H9 (cell line): ENCODE data around the gene SGF29. TPM values are rescaled to one million over a fixed set of nuclear protein-coding genes. Genes with fewer than 3 reads are reported as not detected.

Source experiments
- DNase-seq: peaks from one replicate; pipeline ENCODE4 v3.0.0-alpha.2; 2017
- H2AFZ ChIP-seq: one replicate; pipeline ENCODE4 v1.6.1; 2013; ENCODE audit warnings: mild to moderate bottlenecking, low read length, control low read depth, moderate library complexity
- H2AK5ac ChIP-seq: 2 replicates; pipeline ENCODE4 v1.6.1; 2013; ENCODE audit warnings: low read length, control low read depth, mixed read lengths; ENCODE audit not compliant: insufficient read length
- H2BK120ac ChIP-seq: one replicate; pipeline ENCODE4 v1.6.1; 2013; ENCODE audit warnings: low read depth, mild to moderate bottlenecking, low read length, control low read depth, inconsistent platforms; ENCODE audit not compliant: poor library complexity, severe bottlenecking
- H2BK12ac ChIP-seq: 2 replicates; pipeline ENCODE4 v1.6.1; 2013; ENCODE audit warnings: low read length, control low read depth, mixed read lengths, low read depth; ENCODE audit not compliant: insufficient read length
- H2BK15ac ChIP-seq: 2 replicates; pipeline ENCODE4 v1.6.1; 2013; ENCODE audit warnings: low read depth, low read length, control low read depth
- H2BK20ac ChIP-seq: one replicate; pipeline ENCODE4 v1.6.1; 2013; ENCODE audit warnings: low read depth, mild to moderate bottlenecking, low read length, control low read depth, inconsistent platforms; ENCODE audit not compliant: poor library complexity, severe bottlenecking
- H2BK5ac ChIP-seq: 2 replicates; pipeline ENCODE4 v1.6.1; 2013; ENCODE audit warnings: low read length, control low read depth, mixed read lengths; ENCODE audit not compliant: insufficient read length
- H3K14ac ChIP-seq: 2 replicates; pipeline ENCODE4 v1.6.1; 2013; ENCODE audit warnings: low read length, control low read depth; ENCODE audit not compliant: insufficient read depth
- H3K18ac ChIP-seq: 2 replicates; pipeline ENCODE4 v1.6.1; 2013; ENCODE audit warnings: low read depth, mild to moderate bottlenecking, mixed read lengths, low read length, control low read depth; ENCODE audit not compliant: insufficient read length
- H3K23ac ChIP-seq: 2 replicates; pipeline ENCODE4 v1.6.1; 2013; ENCODE audit warnings: low read length, control low read depth, mixed read lengths, low read depth; ENCODE audit not compliant: insufficient read length
- H3K23me2 ChIP-seq: 2 replicates; pipeline ENCODE4 v1.6.1; 2013; ENCODE audit warnings: low read depth, mild to moderate bottlenecking, mixed read lengths, low read length, control low read depth; ENCODE audit not compliant: insufficient read length, poor library complexity, severe bottlenecking
- H3K27ac ChIP-seq: 2 replicates; pipeline ENCODE4 v1.5.1; 2013; ENCODE audit warnings: low read length, control low read depth, mixed read lengths, low read depth; ENCODE audit not compliant: insufficient read length
- H3K27me3 ChIP-seq: 2 replicates; pipeline ENCODE4 v1.6.1; 2013; ENCODE audit warnings: low read length, control low read depth, inconsistent platforms; ENCODE audit not compliant: insufficient read depth
- H3K4ac ChIP-seq: 2 replicates; pipeline ENCODE4 v1.6.1; 2013; ENCODE audit warnings: low read depth, mild to moderate bottlenecking, control low read depth, inconsistent platforms, low read length, moderate library complexity
- H3K4me1 ChIP-seq: 2 replicates; pipeline ENCODE4 v1.6.1; 2013; ENCODE audit warnings: low read length, control low read depth, inconsistent platforms; ENCODE audit not compliant: insufficient read depth
- H3K4me2 ChIP-seq: 2 replicates; pipeline ENCODE4 v1.6.1; 2013; ENCODE audit warnings: low read length, control low read depth, mixed read lengths; ENCODE audit not compliant: insufficient read length, insufficient read depth
- H3K56ac ChIP-seq: 2 replicates; pipeline ENCODE4 v1.6.1; 2013; ENCODE audit warnings: low read depth, mild to moderate bottlenecking, mixed read lengths, low read length, control low read depth; ENCODE audit not compliant: insufficient read length
- H3K79me1 ChIP-seq: 2 replicates; pipeline ENCODE4 v1.6.1; 2013; ENCODE audit warnings: low read depth, mild to moderate bottlenecking, moderate library complexity, low read length, control low read depth, inconsistent platforms; ENCODE audit not compliant: insufficient read depth, poor library complexity, severe bottlenecking
- H3K79me2 ChIP-seq: 2 replicates; pipeline ENCODE4 v1.6.1; 2013; ENCODE audit warnings: low read length, control low read depth, inconsistent platforms; ENCODE audit not compliant: insufficient read depth
- H3K9ac ChIP-seq: 2 replicates; pipeline ENCODE4 v1.6.1; 2013; ENCODE audit warnings: low read length, control low read depth, mixed read lengths; ENCODE audit not compliant: insufficient read length; ENCODE audit errors: extremely low read depth
- H3K9me3 ChIP-seq: one replicate; pipeline ENCODE4 v1.6.1; 2013; ENCODE audit warnings: low read depth, low read length, inconsistent platforms; ENCODE audit not compliant: control insufficient read depth
- H3T11ph ChIP-seq: one replicate; pipeline ENCODE4 v1.6.1; 2013; ENCODE audit warnings: mild to moderate bottlenecking, low read length, control low read depth, inconsistent platforms
- H4K20me1 ChIP-seq: one replicate; pipeline ENCODE4 v1.6.1; 2013; ENCODE audit not compliant: control insufficient read depth, insufficient read length, insufficient read depth
- H4K5ac ChIP-seq: 2 replicates; pipeline ENCODE4 v1.6.1; 2013; ENCODE audit warnings: low read depth, mild to moderate bottlenecking, mixed read lengths, low read length, control low read depth; ENCODE audit not compliant: insufficient read length
- H4K8ac ChIP-seq: replicated peaks from 2 replicates; pipeline ENCODE4 v1.6.1; 2013; ENCODE audit warnings: low read length, control low read depth, mixed read lengths, low read depth; ENCODE audit not compliant: insufficient read length
- H4K91ac ChIP-seq: 2 replicates; pipeline ENCODE4 v1.6.1; 2013; ENCODE audit warnings: low read depth, mild to moderate bottlenecking, moderate library complexity, mixed read lengths, low read length, control low read depth; ENCODE audit not compliant: insufficient read length
- H3K27ac Mint-ChIP-seq, 3 experiments: 2 replicates in 2 of 3; 3 replicates in 1 of 3; pipeline ENCODE4 v1.8.0; 2020 to 2021; ENCODE audit warnings: mixed read lengths in 3 of 3, mild to moderate bottlenecking in 1 of 3, moderate library complexity in 1 of 3
- H3K27me3 Mint-ChIP-seq: 2 replicates; pipeline ENCODE4 v1.8.0; 2021; ENCODE audit warnings: low read depth, mild to moderate bottlenecking, moderate library complexity, mixed read lengths
- H3K36me3 Mint-ChIP-seq, 3 experiments: 2 replicates in 2 of 3; 3 replicates in 1 of 3; pipeline ENCODE4 v1.8.0; 2020 to 2021; ENCODE audit warnings: low read depth in 3 of 3, mixed read lengths in 3 of 3; ENCODE audit not compliant: insufficient read depth in 1 of 3
- H3K4me1 Mint-ChIP-seq, 2 experiments: 2 replicates each; pipeline ENCODE4 v1.8.0; 2020; ENCODE audit warnings: mixed read lengths in 2 of 2
- H3K4me3 Mint-ChIP-seq, 2 experiments: 2 replicates in 1 of 2; 3 replicates in 1 of 2; pipeline ENCODE4 v1.8.0; 2020 to 2021; ENCODE audit warnings: mild to moderate bottlenecking in 2 of 2, mixed read lengths in 2 of 2, moderate library complexity in 1 of 2
- H3K9me3 Mint-ChIP-seq, 2 experiments: 2 replicates in 1 of 2; 3 replicates in 1 of 2; pipeline ENCODE4 v1.8.0; 2020; ENCODE audit warnings: mild to moderate bottlenecking in 2 of 2, mixed read lengths in 2 of 2, moderate library complexity in 1 of 2
- CTCF ChIP-seq: fragments of 200-600 bp; sonication (generic); conservative IDR thresholded peaks from 3 replicates; pipeline ENCODE4 v1.8.0; 2021; ENCODE audit warnings: antibody characterized with exemption, mild to moderate bottlenecking
- WGBS: extraction: QIAGEN DNeasy Blood & Tissue Kit; methylation state at CpG from one replicate; pipeline ENCODE4 v1.1.7; 2013; ENCODE audit warnings: missing lambda C conversion rate, low lambda C conversion rate, mixed read lengths; ENCODE audit not compliant: insufficient read length; ENCODE audit errors: extremely low coverage; 5-methylcytosine and 5-hydroxymethylcytosine counted together
- total RNA-seq: library from RNA; stranded (reverse); gene quantifications from 2 replicates; pipeline ENCODE4 v1.2.1, GENCODE V29; 2021

SGF29 gene
- total RNA-seq, 1 experiment from 2014 or later = 24.8 TPM

DNA sequence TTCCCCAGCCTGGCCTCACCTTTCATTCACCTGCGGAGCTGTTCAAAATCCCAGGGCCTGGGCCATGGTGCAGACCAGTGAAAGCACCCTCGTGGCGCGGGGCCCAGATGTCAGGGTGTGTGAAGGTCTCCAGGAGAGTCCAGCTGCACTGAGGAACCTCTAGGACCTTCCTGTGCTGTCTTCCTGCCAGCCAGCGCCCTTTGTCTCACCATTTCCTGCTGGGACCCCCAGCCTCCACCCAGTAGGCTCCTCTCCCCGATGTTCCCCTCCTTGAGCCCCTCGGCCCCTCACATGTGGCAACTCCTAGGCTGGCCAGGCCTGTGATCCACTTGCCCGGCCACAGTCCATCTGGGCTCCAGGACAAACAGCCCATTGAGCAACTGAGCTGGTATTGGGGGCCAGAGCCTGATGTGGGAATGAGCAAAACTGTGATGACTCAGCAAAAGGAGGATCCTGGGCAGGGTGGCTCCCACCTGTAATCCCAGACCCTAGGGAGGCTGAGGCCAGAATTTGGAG lies 42.5 kb downstream of the SGF29 start:
- H3K18ac ChIP-seq = no peak overlapping the region
- H2BK5ac ChIP-seq = no peak overlapping the region
- H4K20me1 ChIP-seq = no peaks in the 10 kb centered on the region
- no peak overlapping the region for H3K4ac ChIP-seq
- H3T11ph ChIP-seq = no peak overlapping the region
- H3K23me2 ChIP-seq = no peaks in the 10 kb centered on the region
- no peaks in the 10 kb centered on the region for H3K27me3 ChIP-seq
- no CpG with 5 or more reads among the region's 8 CpGs for WGBS
- H3K27me3 Mint-ChIP-seq = no peaks in the 10 kb centered on the region
- DNase-seq = peak; percentile 20
- no peak overlapping the region for H4K5ac ChIP-seq
- H3K4me1 ChIP-seq = no peaks in the 10 kb centered on the region; the same call in 1 of the 2 replicates
- H2BK120ac ChIP-seq = no peak overlapping the region
- H2AFZ ChIP-seq = no peak overlapping the region
- peaks cover 20 to 23% of the 10 kb centered on the region in 2 experiments for H3K4me1 Mint-ChIP-seq
- H2BK20ac ChIP-seq = no peak overlapping the region
- no peaks in the 10 kb centered on the region for H3K9me3 Mint-ChIP-seq
- H3K4me2 ChIP-seq = no peak overlapping the region
- no peak overlapping the region; a peak in 1 of 5 replicates for H3K4me3 Mint-ChIP-seq
- H4K8ac ChIP-seq = no peak overlapping the region
- H3K27ac ChIP-seq = no peak overlapping the region
- no peaks in the 10 kb centered on the region for H3K79me2 ChIP-seq
- H2AK5ac ChIP-seq = no peak overlapping the region
- H3K56ac ChIP-seq = no peak overlapping the region
- no peak overlapping the region for H2BK15ac ChIP-seq
- no peak overlapping the region for H4K91ac ChIP-seq
- no peak overlapping the region for H2BK12ac ChIP-seq
- H3K36me3 Mint-ChIP-seq = peaks cover 5 to 12% (median 7%) of the 10 kb centered on the region in 3 experiments; a peak in 6 of 7 replicates
- no peak for TF ChIP-seq CTCF
- H3K23ac ChIP-seq = no peak overlapping the region
- H3K9ac ChIP-seq = no peak overlapping the region
- no peaks in the 10 kb centered on the region for H3K9me3 ChIP-seq
- no peaks in the 10 kb centered on the region for H3K79me1 ChIP-seq
- H3K14ac ChIP-seq = no peak overlapping the region; the same call in 1 of the 2 replicates
- peak overlapping the region in 2 of 3 experiments; percentile 27 to 79; a peak in 4 of 7 replicates for H3K27ac Mint-ChIP-seq
